Measurements from ENCODE around the gene TBC1D20.

- TF ChIP-seq, protein P1, sequence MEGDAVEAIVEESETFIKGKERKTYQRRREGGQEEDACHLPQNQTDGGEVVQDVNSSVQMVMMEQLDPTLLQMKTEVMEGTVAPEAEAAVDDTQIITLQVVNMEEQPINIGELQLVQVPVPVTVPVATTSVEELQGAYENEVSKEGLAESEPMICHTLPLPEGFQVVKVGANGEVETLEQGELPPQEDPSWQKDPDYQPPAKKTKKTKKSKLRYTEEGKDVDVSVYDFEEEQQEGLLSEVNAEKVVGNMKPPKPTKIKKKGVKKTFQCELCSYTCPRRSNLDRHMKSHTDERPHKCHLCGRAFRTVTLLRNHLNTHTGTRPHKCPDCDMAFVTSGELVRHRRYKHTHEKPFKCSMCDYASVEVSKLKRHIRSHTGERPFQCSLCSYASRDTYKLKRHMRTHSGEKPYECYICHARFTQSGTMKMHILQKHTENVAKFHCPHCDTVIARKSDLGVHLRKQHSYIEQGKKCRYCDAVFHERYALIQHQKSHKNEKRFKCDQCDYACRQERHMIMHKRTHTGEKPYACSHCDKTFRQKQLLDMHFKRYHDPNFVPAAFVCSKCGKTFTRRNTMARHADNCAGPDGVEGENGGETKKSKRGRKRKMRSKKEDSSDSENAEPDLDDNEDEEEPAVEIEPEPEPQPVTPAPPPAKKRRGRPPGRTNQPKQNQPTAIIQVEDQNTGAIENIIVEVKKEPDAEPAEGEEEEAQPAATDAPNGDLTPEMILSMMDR (IDR thresholded peaks at IDR 0.05), result no peak
- no peak for TF ChIP-seq POLR2A (IDR thresholded peaks at IDR 0.05)
Observed at GRCh38 chr20:387520-387919, 74.8 kb downstream of the TBC1D20 start.
